Activated CD8-positive, alpha-beta T cell treated with anti-CD3 and anti-CD28 coated beads, Interleukin-2, amount 10 ng/mL, durations not matched to agents 7 days and 5 days (primary cell): ENCODE measurements around the gene TSR3. TPM values are rescaled to one million over a fixed set of nuclear protein-coding genes. Genes with fewer than 3 reads are reported as not detected.
A peak's percentile ranks its signal among the peaks of the same experiment; 100 is the strongest.

Experiments
- ATAC-seq: fragments of 150-1000 bp; cut with Tn5 transposase; one replicate; pipeline ENCODE4 v1.10.0; 2021; ENCODE audit warnings: moderate library complexity
- CTCF ChIA-PET: fragments of 350-600 bp; sonication (Branson Sonifier 250); formaldehyde crosslinking; loops from one replicate; lab custom pipeline; 2021; ENCODE audit warnings: antibody characterized with exemption; lab: Charles Lee
- POLR2A ChIA-PET: fragments of 350-600 bp; sonication (Branson Sonifier 250); formaldehyde crosslinking; loops from one replicate; lab custom pipeline; 2021; ENCODE audit warnings: antibody characterized with exemption; lab: Charles Lee
- DNase-seq: peaks from one replicate; pipeline ENCODE4 v3.0.0-alpha.2; 2020
- H3K27ac Mint-ChIP-seq: one replicate; pipeline ENCODE4 v1.8.0; 2021; ENCODE audit warnings: mild to moderate bottlenecking, mixed read lengths
- H3K27me3 Mint-ChIP-seq: one replicate; pipeline ENCODE4 v1.8.0; 2021; ENCODE audit warnings: low read depth, mixed read lengths
- H3K36me3 Mint-ChIP-seq: one replicate; pipeline ENCODE4 v1.8.0; 2021; ENCODE audit warnings: low read depth, mixed read lengths
- H3K4me1 Mint-ChIP-seq: one replicate; pipeline ENCODE4 v1.8.0; 2021; ENCODE audit warnings: low read depth, mixed read lengths
- H3K4me3 Mint-ChIP-seq: one replicate; pipeline ENCODE4 v1.8.0; 2021; ENCODE audit warnings: mild to moderate bottlenecking, mixed read lengths
- H3K9me3 Mint-ChIP-seq: one replicate; pipeline ENCODE4 v1.8.0; 2022; ENCODE audit warnings: mixed read lengths; ENCODE audit not compliant: insufficient read depth
- total RNA-seq, 2 experiments: library from RNA; stranded (reverse); gene quantifications; one replicate each; pipeline ENCODE4 v1.2.3, GENCODE V29; 2021

Gene TSR3
- total RNA-seq, 2 experiments from 2014 or later: 48.5 to 50.7 TPM

DNA sequence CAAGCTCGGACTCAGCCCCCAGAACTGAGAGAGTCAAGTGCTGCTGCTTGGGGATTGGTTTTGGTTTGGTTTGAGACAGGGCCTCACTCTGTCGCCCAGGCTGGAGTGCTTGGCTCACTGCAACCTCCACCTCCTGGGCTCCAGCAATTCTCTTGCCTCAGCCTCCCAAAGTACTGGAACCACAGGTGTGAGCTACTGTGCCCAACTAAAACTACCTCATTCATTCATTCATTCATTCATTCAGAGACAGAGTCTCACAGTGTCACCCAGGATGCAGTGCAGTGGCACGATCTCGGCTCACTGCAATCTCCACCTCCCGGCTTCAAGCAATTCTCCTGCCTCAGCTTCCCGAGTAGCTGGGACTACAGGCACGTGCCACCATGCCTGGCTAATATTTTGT lies 38.1 kb upstream of the TSR3 start:
- Mint-ChIP-seq H3K4me3 (no peak overlapping the region), H3K36me3 (peaks cover 8% of the 10 kb centered on the region), H3K27ac (no peak overlapping the region), H3K27me3 (no peaks in the 10 kb centered on the region), H3K9me3 (no peaks in the 10 kb centered on the region), H3K4me1 (peaks cover 5% of the 10 kb centered on the region)
- no peak for DNase-seq
- ChIA-PET POLR2A (interaction anchor here (0.9 kb wide), 1 partner anchor 11 kb away, joined by 3 read pairs; no protein-coding TSS in a partner anchor), CTCF (no interaction called here)
- ATAC-seq: no peak

DNA sequence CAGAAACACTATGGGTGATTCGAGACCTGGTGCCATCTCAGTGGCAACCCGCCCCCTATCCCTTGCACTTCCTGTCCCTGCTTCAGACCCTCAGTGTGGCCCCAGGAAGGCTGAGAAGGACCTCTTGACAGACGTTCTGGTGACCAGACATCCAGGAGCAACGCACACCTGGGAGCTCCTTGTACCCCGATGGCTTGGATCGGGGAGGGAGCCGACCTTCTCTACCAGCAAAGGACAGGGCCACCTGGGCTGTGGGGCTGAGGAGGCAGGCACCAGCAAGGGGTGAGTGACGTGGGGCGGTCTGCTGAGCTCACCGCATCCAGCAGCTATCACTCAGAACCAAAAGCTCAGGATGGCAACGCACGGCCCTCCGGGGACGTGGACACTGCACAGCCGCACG lies 35.7 kb upstream of the TSR3 start:
- H3K4me1 Mint-ChIP-seq: peaks cover 5% of the 10 kb centered on the region

DNA sequence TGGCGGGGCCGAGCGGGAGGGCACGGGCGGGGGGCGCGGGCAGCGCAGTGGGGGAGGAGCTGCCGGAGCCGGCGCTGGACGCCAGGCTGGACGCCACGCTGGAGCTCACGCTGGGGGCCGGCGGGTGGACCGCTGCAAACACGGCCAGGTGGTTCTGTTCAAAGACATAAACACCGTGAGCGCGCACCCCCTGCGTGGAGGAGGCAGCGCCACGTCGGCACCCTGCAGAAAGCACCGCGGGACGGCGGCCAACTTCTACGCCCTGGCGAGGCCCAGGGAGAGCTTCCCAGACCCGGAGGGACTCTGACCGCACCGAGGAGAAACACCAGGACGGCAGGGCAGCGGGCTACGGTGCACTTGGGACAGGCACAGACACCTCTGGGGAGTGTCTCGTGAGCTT lies 33.6 kb upstream of the TSR3 start:
- no peak for ATAC-seq
- ChIA-PET POLR2A (no interaction called here), CTCF (no interaction called here)
- Mint-ChIP-seq H3K27me3 (no peaks in the 10 kb centered on the region), H3K9me3 (no peaks in the 10 kb centered on the region), H3K36me3 (peaks cover 5% of the 10 kb centered on the region), H3K27ac (no peak overlapping the region), H3K4me3 (no peak overlapping the region), H3K4me1 (peaks cover 2% of the 10 kb centered on the region)
- DNase-seq: no peak

More for the DNA sequence above, 35.7 kb upstream of the TSR3 start:
- no peak overlapping the region for H3K27ac Mint-ChIP-seq
- CTCF ChIA-PET: no interaction called here
- no peaks in the 10 kb centered on the region for H3K27me3 Mint-ChIP-seq
- POLR2A ChIA-PET: no interaction called here
- ATAC-seq (no peak), DNase-seq (no peak)
- peaks cover 8% of the 10 kb centered on the region for H3K36me3 Mint-ChIP-seq
- no peak overlapping the region for H3K4me3 Mint-ChIP-seq
- no peaks in the 10 kb centered on the region for H3K9me3 Mint-ChIP-seq

DNA sequence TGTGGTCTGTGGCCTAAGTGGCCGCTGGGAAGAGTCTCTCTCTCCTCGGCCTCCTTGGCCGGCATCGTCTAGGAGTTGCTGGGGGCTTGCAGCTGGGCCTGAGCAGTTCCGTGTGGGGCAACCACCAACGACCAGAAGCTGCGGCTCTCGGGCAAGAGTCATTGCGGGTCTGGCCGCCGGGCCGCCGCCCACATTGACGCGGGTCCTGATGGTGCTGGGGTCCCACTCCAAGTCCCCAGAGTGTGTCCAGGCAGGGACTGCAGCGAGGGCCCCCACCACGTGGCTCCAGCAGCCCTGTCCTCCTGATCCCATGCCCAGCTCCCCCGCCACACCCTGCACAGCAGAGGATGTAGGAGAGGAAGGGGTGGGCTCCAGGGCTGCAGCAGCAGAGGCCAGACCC lies 31.9 kb upstream of the TSR3 start:
- ATAC-seq (no peak), DNase-seq (no peak)
- CTCF ChIA-PET: interaction anchor here (0.7 kb wide), 1 partner anchor 20 kb away, joined by 3 read pairs; no protein-coding TSS in a partner anchor
- POLR2A ChIA-PET: interaction anchor here (0.8 to 1.3 kb wide), 2 partner anchors 15 to 37 kb away, joined by 3 read pairs; no protein-coding TSS in a partner anchor
- Mint-ChIP-seq H3K27ac (no peak overlapping the region), H3K36me3 (peaks cover 3% of the 10 kb centered on the region), H3K9me3 (no peaks in the 10 kb centered on the region), H3K4me3 (no peak overlapping the region), H3K4me1 (peaks cover 9% of the 10 kb centered on the region), H3K27me3 (no peaks in the 10 kb centered on the region)

DNA sequence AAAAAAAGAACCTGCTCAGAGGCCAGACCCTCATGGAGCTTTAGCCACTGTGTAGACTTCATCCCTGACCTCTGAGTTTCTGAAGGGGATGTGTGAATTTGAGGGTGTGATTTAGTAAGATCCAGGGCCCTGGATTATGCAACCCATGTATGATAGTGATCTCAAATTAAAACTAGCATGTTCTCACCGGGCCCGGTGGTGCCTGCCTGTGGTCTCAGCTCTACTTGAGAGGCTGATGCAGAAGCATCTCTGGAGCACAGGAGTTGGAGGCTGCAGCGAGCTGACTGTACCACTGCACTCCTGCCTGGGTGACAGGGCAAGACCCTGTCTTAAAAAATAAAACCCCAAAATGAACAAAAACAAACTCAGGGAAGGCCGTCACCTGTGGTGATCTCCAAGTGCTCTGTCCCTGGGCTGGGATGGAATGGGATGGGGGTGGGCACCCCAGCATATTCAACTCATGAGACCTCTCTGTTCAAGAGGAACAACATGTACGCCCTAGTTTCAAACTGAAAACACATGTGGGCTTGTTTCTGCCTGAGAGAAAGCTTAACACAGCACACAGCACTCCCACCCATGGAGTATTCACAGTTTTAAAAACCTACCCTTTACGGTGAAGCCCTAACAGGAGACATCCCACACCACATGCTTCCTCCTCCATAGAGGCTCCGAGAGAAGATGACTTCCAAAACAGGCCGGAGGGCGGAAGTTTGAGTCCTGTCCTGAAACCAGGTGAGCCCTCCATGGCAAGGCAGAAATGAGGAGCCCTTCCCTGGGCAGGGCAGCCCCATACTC lies 30.1 kb upstream of the TSR3 start:
- ChIA-PET CTCF (no interaction called here), POLR2A (no interaction called here)
- H3K27me3 Mint-ChIP-seq: no peaks in the 10 kb centered on the region
- no peaks in the 10 kb centered on the region for H3K9me3 Mint-ChIP-seq
- ATAC-seq: no peak
- no peak for DNase-seq
- no peak overlapping the region for H3K4me3 Mint-ChIP-seq
- peaks cover 3% of the 10 kb centered on the region for H3K36me3 Mint-ChIP-seq
- H3K4me1 Mint-ChIP-seq: peaks cover 19% of the 10 kb centered on the region
- H3K27ac Mint-ChIP-seq: no peak overlapping the region

DNA sequence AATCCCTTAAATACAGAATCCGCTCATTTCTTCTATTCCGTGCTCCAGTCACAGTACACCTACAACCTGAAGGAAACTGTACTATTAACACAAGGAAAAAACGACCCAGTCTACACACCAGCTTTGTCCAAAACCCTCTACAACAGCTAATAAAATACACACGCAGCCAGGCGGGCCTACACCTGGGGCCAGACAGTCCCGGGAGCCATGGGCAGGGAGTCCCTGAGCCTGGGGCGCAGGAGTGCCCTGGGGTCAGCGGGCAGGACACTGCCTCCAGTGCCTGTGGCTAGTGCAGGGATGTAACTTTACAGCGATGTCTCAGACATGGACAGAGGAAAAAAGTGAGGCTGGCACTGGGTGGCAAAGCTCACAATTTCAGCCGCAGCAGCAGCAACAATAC lies 28.5 kb upstream of the TSR3 start:
- ChIA-PET CTCF (interaction anchor here (1.1 to 2.9 kb wide), 2 partner anchors 17 to 79 kb away, joined by 3 to 13 read pairs; no protein-coding TSS in a partner anchor), POLR2A (interaction anchor here (0.9 to 2.5 kb wide), 4 partner anchors 16 to 69 kb away, joined by 3 to 9 read pairs (median 3); partner anchors contain the start of gene UQCC4)
- no peak for DNase-seq
- Mint-ChIP-seq H3K9me3 (no peaks in the 10 kb centered on the region), H3K4me3 (peak overlapping the region; percentile 71), H3K27me3 (no peaks in the 10 kb centered on the region), H3K36me3 (peaks cover 3% of the 10 kb centered on the region), H3K27ac (peak overlapping the region; percentile 57), H3K4me1 (peaks cover 19% of the 10 kb centered on the region)
- ATAC-seq: no peak

DNA sequence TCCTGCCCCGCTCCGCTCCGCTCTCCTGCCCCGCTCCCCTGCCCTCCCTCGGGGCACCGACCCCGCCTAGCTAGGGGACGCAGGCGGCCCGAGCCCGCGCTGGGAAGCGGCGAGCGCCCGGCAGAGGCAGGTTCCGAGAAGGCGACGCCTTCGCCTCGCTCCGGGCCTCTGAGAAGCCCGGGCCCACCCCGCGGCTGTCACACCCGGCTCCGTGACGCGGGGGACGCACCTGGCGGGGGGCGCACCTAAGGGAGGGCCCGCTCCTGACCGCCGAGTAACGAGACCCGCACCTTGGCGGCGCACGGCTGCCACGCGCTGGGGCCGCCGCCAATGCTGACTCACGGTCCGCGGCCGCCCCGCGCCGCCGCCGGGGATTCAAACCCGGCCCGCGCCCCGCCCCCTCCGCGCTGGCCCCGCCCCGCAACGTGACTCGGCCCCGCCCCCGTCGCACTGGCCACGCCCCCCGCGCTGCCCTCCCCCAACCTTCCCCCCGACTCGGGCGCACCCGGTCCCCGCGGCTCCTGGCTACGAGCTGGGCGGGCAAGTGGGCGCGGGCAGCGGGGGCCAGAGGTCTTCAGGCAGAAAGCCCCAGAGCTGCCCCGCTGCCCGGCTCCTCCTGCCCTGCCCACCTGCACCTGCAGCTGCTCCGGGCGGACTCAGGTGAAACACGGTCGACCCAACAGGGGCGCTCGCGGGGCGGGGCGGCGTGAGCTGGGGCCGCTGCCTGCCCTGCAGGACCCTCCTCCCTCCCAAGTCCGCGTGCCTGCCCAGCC lies 27.8 kb upstream of the TSR3 start:
- H3K27ac Mint-ChIP-seq: peak overlapping the region; percentile 57
- CTCF ChIA-PET: interaction anchor here (1.1 to 2.9 kb wide), 2 partner anchors 16 to 80 kb away, joined by 3 to 13 read pairs; no protein-coding TSS in a partner anchor
- no peaks in the 10 kb centered on the region for H3K27me3 Mint-ChIP-seq
- peak; percentile 74 for DNase-seq
- H3K36me3 Mint-ChIP-seq: peaks cover 1% of the 10 kb centered on the region
- H3K9me3 Mint-ChIP-seq: no peaks in the 10 kb centered on the region
- ATAC-seq: peak; percentile 82
- POLR2A ChIA-PET: interaction anchor here (0.6 to 2.5 kb wide), 5 partner anchors 17 to 159 kb away, joined by 3 to 9 read pairs (median 3); partner anchors contain the start of gene UQCC4
- H3K4me3 Mint-ChIP-seq: peak overlapping the region; percentile 75
- peaks cover 19% of the 10 kb centered on the region for H3K4me1 Mint-ChIP-seq

DNA sequence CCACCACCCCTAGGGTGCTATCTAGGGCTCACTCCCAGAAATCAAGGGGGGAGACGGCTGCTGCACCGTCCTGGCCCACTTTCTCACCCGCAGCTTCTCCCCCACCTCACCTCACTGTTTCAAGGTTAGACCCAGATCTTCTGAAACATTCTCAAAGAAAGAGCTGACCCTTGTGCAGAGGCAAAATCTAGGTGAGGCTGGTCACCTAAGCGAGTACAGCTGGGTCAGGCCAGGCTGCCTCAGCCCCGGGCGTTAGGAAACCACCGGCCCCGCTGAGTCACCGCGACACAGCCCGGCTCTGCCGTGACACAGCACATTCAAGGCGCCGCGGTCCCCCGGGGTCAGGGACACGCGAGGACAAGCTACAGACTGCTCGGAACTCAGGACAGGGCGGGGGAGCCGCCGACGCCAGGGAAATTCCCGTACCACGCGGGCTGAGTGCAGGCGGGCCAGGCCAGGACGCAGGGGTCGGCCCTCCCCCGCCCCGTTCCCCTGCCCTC lies 27.2 kb upstream of the TSR3 start:
- Mint-ChIP-seq H3K27me3 (no peaks in the 10 kb centered on the region), H3K4me1 (peaks cover 19% of the 10 kb centered on the region), H3K9me3 (no peaks in the 10 kb centered on the region), H3K27ac (peak overlapping the region; percentile 41), H3K36me3 (peaks cover 1% of the 10 kb centered on the region), H3K4me3 (peak overlapping the region; percentile 75)
- peak; percentile 62 for DNase-seq
- CTCF ChIA-PET: interaction anchor here (2.9 kb wide), 1 partner anchor 16 kb away, joined by 13 read pairs; no protein-coding TSS in a partner anchor
- ATAC-seq: no peak
- POLR2A ChIA-PET: interaction anchor here (0.6 to 2.5 kb wide), 5 partner anchors 15 to 327 kb away, joined by 3 to 9 read pairs (median 3); partner anchors contain the start of gene UQCC4

DNA sequence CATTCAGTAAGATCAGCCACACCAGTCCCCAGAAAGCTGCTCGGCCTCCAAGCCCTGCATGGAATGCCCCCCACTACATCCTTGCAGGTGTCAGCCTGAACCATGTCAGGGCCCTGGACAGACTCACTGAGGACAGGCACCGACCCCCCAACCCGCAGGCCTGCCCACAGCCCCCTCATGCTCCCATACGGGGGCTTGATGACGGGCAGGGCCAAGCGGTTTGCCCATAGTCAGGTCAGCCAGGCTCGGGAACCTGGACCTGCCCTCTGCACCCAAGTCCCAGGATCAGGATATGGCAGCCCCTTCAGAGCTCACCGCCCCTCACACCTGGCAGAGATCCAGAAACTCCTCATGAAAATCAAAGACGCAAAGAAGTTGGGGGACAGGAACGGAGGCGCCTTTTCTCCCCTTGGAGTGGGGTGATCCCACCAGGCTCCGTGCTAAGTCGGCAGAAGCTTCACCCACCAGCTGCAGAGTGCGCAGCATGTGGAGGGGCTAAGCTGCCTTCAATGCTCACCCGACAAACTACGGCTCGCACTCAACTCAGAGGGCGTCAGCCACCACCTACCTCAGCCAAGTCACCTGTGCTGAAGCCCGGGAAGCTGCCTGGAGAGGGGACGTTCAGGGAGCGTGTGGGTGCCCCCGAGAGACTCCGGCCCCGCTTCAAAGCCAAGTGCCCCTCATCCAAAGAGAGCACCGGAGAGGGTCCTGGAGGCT lies 26.6 kb upstream of the TSR3 start:
- DNase-seq (no peak), ATAC-seq (no peak)
- Mint-ChIP-seq H3K27me3 (no peaks in the 10 kb centered on the region), H3K4me1 (peaks cover 19% of the 10 kb centered on the region), H3K27ac (peak overlapping the region; percentile 43), H3K9me3 (no peaks in the 10 kb centered on the region), H3K36me3 (peaks cover 1% of the 10 kb centered on the region), H3K4me3 (peak overlapping the region; percentile 75)
- CTCF ChIA-PET: interaction anchor here (2.9 kb wide), 1 partner anchor 15 kb away, joined by 13 read pairs; no protein-coding TSS in a partner anchor
- POLR2A ChIA-PET: interaction anchor here (0.8 to 2.5 kb wide), 3 partner anchors 14 to 327 kb away, joined by 3 to 9 read pairs (median 3); partner anchors contain the start of gene UQCC4

DNA sequence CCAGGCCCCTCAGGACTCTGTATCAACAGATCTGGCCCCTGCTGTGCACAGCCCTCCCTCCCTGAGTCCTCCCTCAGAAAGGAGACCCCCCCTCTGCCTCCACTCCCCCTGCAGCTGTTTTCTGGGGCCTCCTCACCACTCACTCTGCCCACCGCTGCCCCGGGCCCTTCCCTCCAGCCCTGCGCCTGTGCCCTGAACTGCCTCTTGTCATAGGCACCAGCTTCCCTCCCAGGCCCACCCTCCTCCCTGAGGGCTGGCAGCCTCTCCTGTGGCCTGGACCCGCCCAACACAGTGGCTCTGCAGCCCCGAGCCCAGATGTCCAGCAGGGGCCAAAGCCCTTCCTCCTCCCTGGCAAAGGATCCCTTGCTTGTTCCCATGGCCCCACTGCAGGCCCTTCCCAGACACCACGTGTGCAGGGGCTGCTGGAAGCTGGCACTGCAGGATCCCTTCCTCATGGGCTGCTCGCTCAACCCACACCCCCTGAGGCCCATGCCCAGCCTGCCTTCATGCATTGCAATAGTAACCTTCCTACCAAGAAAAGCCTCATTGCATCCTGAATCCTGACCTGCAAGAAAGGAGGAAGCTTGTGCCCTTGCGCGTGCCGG lies 25.8 kb upstream of the TSR3 start:
- ChIA-PET POLR2A (interaction anchor here (2.5 kb wide), 1 partner anchor 43 kb away, joined by 9 read pairs; the partner anchor contains the start of gene UQCC4), CTCF (no interaction called here)
- Mint-ChIP-seq H3K27me3 (no peaks in the 10 kb centered on the region), H3K36me3 (peaks cover 1% of the 10 kb centered on the region), H3K4me1 (peaks cover 19% of the 10 kb centered on the region), H3K9me3 (no peaks in the 10 kb centered on the region), H3K4me3 (no peak overlapping the region), H3K27ac (no peak overlapping the region)
- no peak for ATAC-seq
- DNase-seq: no peak
